Muscle of leg (tissue), 11 donors: ENCODE measurements around the gene MS4A13. TPM values are rescaled to one million over a fixed set of nuclear protein-coding genes. Genes with fewer than 3 reads are reported as not detected.
"Not testable (repeated sequence)": the region's sequence is repeated elsewhere in the genome, so short reads cannot be mapped to it uniquely, and the experiment has no call there.

ENCODE experiments used
- DNase-seq: peaks from one replicate; pipeline ENCODE4 v3.0.0; 2013
- H3K27ac ChIP-seq: one replicate; pipeline ENCODE4 v1.5.1; 2013; ENCODE audit warnings: mild to moderate bottlenecking, low read length, control low read depth
- H3K27me3 ChIP-seq: one replicate; pipeline ENCODE4 v1.6.1; 2013; ENCODE audit warnings: low read length; ENCODE audit not compliant: control insufficient read depth, insufficient read depth
- H3K36me3 ChIP-seq: one replicate; pipeline ENCODE4 v1.6.1; 2013; ENCODE audit warnings: low read length; ENCODE audit not compliant: control insufficient read depth, insufficient read depth
- H3K4me1 ChIP-seq: one replicate; pipeline ENCODE4 v1.6.1; 2013; ENCODE audit warnings: low read length; ENCODE audit not compliant: control insufficient read depth, insufficient read depth
- H3K4me3 ChIP-seq: one replicate; pipeline ENCODE4 v1.5.1; 2013; ENCODE audit warnings: low read length, control low read depth
- H3K9me3 ChIP-seq: replicated peaks from 2 replicates; pipeline ENCODE4 v1.6.1; 2013; ENCODE audit warnings: low read depth, low read length; ENCODE audit not compliant: control insufficient read depth
- WGBS: methylation state at CpG from one replicate; pipeline ENCODE4 v1.1.5; 2013; ENCODE audit warnings: missing lambda C conversion rate; ENCODE audit not compliant: insufficient coverage; 5-methylcytosine and 5-hydroxymethylcytosine counted together
- polyA plus RNA-seq, 8 donors: library from polyadenylated mRNA; unstranded; fragments of 120-200 nt; gene quantifications; one replicate each; pipeline versions ENCODE4 v1.2.1 to v1.2.3, GENCODE V29; 2013; ENCODE audit warnings: inconsistent platforms in 1 of 8, low replicate concordance in 1 of 8; ENCODE audit not compliant: insufficient read length in 8 of 8, insufficient read depth in 1 of 8
- total RNA-seq: library from RNA; stranded (reverse); fragments of 120-200 nt; gene quantifications from one replicate; pipeline ENCODE4 v1.2.4, GENCODE V29; 2013

The MS4A13 gene
- total and polyA plus RNA-seq, 9 donors, result not detected

DNA sequence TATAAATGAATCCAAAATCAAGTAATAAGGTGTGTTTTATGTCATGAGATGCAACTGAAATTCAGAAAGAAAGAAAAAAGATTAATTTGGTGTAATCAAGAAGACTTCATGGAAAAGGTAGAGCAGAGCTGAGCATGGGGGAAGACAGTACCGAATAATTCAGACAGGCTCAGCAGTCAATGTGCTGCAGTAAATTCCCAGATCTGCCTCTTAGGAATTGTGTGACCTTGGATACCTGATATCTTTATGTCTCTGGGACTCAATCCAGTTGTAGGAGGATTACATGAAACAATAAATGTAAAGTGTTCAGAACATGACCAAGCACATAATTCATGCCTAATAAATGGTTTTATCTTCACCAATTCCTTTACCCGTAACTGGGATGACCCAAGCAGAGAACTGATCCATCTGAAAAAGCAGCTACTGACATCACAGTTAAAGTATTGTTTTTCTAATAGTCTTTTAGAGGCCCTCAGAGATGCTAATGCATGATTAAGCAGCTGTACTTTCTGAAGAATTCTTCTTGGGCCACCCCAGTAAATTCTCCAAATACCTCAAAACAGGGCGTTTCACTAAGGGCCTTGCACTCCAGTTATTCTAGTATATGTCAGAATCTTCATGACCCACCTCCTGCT is 14.8 kb upstream of the MS4A13 start:
- H3K9me3 ChIP-seq, result no peaks in the 10 kb centered on the region
- H3K36me3 ChIP-seq, result no peaks in the 10 kb centered on the region
- peak; percentile 19 for DNase-seq
- H3K27me3 ChIP-seq, result no peaks in the 10 kb centered on the region
- no peak overlapping the region for H3K27ac ChIP-seq
- H3K4me1 ChIP-seq, result no peaks in the 10 kb centered on the region
- H3K4me3 ChIP-seq, result no peak overlapping the region
- 36% methylated on average over 2 of the region's 3 CpGs for WGBS

DNA sequence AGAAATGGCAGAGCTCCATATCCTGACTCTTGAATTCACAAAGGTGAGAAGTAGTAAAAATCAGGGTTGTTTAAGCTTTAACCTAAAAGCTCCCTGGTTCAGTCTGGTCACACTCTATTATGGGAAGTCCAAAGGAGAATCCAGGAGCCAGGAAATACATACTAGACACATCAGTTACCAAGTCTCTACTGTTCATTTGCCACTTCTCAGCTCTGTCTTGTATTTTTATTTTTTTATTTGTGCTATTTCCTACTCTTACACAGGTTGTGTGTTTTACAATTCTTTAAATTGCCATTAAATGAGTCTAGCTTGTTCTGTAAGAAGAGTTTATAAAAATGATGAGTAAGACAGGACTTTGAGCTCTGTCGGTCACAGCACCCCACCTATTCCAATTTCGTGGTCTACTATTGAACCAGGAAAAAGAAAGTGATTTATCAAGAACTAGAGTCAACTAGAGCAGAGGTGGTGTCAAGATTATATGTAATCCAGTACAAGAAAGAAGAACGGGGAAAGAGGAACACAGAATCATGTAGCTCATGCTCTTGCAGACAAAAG is 12.9 kb upstream of the MS4A13 start:
- Histone ChIP-seq H3K9me3 (no peaks in the 10 kb centered on the region), H3K27me3 (no peaks in the 10 kb centered on the region), H3K27ac (no peak overlapping the region), H3K36me3 (no peaks in the 10 kb centered on the region), H3K4me3 (no peak overlapping the region), H3K4me1 (no peaks in the 10 kb centered on the region)
- WGBS, result no CpG with 5 or more reads among the region's 3 CpGs
- DNase-seq, result no peak

DNA sequence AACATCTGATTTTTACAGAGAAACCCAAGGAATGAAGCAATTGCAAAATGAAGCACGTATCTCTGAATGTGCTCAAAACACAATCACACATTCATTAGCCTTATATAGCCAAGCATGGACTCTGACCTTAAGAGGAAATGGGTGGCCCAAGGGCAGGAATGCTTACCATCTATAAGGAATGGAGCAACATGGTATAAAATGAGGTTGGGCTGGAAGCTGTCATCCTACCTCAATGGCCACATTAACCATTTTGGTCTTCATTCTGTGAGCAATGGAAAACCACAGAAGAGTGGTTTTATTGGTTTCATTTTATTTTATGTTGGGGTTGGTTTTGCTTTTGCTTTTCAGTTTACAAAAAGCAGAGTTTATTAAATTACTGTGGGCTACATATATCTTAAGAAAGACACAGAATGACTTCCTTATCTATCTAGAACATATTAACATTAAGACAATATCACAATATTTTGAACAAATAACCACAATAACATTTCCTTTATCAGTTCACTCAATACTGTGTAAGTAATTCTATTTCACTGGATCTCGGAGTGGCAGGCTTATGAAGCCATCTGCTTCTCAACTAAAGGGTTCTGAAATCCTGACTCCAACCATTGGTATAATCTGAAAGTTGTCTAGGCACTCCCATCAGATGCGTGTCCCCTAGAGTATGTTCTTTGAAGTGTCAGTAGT is 10.8 kb upstream of the MS4A13 start:
- H3K36me3 ChIP-seq, result no peaks in the 10 kb centered on the region
- no peak overlapping the region for H3K27ac ChIP-seq
- H3K27me3 ChIP-seq, result no peaks in the 10 kb centered on the region
- H3K9me3 ChIP-seq, result no peaks in the 10 kb centered on the region
- no peak for DNase-seq
- H3K4me1 ChIP-seq, result no peaks in the 10 kb centered on the region
- no CpG with 5 or more reads among the region's 3 CpGs for WGBS
- H3K4me3 ChIP-seq, result no peak overlapping the region

DNA sequence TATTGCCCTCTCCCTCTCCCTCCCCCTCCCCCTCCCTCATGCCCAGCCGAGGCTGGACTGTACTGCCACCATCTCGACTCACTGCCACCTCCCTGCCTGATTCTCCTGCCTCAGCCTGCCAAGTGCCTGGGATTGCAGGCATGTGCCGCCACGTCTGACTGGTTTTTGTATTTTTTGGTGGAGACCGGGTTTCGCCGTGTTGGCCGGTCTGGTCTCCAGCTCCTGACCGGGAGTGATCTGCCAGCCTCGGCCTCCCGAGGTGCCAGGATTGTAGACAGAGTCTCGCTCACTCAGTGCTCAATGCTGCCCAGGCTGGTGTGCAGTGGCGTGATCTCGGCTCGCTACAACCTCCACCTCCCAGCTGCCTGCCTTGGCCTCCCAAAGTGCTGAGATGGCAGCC is 5.6 kb upstream of the MS4A13 start:
- H3K9me3 ChIP-seq, H3K4me3 ChIP-seq, H3K27ac ChIP-seq, H3K36me3 ChIP-seq, H3K4me1 ChIP-seq, H3K27me3 ChIP-seq, DNase-seq: not testable (repeated sequence)
- WGBS, result 82% methylated on average over 10 of the region's 15 CpGs

DNA sequence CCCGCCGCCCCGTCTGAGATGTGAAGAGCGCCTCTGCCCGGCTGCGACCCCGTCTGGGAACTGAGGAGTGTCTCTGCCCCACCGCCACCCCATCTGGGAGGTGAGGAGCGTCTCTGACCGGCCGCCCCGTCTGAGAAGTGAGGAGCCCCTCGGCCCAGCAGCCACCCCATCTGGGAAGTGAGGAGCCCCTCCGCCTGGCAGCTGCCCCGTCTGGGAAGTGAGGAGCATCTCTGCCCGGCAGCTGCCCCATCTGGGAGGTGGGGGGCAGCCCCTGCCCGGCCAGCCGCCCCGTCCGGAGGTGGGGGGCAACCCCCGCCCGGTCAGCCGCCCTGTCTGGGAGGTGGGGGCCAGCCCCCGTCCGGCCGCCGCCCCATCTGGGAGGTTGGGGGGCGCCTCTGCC is 5.0 kb upstream of the MS4A13 start:
- not testable (repeated sequence) for H3K36me3 ChIP-seq, H3K4me1 ChIP-seq, H3K9me3 ChIP-seq, H3K4me3 ChIP-seq, DNase-seq, H3K27me3 ChIP-seq, H3K27ac ChIP-seq
- WGBS, result 97% methylated on average over 11 of the region's 28 CpGs

DNA sequence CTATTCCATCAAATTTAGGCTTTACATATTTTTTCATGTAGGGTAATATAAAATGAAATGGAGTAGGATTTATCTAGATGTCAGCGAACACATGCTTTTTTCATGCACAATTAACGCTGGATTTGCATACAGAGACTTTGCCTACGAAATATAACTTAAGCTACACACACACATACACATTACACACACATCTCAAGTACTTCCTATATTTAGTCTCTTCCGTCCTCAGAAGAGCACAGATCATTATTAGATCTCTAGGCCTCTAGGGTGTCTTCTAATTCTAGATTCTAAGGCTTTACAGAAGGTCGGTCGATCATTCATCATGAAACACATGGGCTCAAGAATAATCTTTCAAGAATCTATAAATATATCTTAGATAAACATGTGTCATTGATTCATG is 3.8 kb upstream of the MS4A13 start:
- Histone ChIP-seq H3K9me3 (no peaks in the 10 kb centered on the region), H3K4me1 (peaks cover 6% of the 10 kb centered on the region), H3K36me3 (no peaks in the 10 kb centered on the region), H3K27ac (no peak overlapping the region), H3K27me3 (no peaks in the 10 kb centered on the region), H3K4me3 (no peak overlapping the region)
- DNase-seq, result peak; percentile 13
- 80% methylated on average over 1 of the region's 6 CpGs for WGBS

DNA sequence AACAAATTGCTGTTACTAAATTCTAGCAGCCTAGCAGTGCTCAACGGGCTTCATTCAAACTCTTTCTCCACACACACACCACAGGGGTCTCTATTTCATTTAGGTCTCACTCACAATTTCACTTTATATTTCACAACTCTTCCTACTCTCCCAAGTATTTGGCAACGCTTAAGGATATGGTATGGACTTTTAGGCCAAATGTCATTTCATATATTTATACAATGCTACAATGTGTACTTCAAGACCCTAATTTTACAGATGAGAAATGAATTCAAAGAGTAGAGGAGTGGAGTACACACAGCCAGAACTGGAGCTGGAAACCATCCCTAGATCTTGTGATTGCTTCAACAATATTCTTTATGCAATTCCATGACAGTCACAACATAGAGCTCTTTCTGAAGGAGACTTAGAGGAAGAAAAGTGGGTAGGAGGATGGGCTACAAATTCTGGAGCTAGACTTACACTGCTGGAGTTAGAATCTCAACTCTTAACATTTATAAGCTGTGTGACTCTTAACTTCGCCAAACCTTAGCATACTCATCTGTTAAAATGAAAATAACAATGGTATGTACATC is 2.5 kb upstream of the MS4A13 start:
- Histone ChIP-seq H3K27ac (no peak overlapping the region), H3K4me1 (peaks cover 6% of the 10 kb centered on the region), H3K27me3 (no peaks in the 10 kb centered on the region), H3K9me3 (no peaks in the 10 kb centered on the region), H3K4me3 (no peak overlapping the region), H3K36me3 (no peaks in the 10 kb centered on the region)
- 43% methylated on average over 1 of the region's 3 CpGs for WGBS
- peak; percentile 69 for DNase-seq

DNA sequence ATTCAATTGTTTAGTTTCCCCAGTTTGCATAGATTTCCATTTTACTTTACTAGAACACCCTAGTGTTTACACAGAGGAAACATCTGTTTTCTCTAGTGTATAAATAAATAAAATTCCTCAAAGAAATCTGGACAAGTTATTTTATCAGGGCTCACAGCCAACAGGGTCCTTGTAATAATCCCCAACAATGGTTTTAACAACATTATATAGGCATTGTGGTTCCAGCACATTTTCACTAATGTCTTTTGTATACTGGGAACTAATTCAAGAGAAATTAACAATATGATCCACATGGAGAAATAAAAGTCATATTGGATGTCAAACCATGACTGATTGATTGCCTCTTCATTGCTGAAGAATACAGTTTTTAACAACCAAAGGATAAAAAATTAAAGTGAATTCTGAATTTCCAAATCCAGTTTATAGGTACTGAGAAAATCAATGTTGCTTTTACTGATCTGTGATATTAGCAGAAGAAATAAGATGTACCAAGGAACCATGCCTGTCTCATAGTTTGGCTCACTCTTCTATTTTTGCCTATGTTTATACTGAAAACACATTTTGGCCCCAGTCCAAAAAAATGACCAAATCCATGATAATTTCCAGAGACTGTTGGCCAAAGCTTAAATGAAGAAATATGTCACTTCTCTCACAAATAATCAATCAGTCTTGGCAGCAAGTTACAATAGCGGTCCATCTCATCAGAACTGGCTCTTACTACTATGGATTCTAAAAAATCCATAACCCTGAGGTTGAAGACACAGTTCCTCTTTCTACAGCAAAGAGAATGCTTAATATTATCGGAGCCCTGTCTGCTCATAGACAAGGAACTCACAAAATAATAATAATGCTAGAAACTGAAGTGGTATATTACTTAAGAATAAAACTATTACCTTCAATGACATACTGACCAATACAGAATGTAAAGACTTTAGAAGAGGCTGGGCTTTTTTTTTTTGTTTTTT is 1.4 kb upstream of the MS4A13 start:
- 20% methylated on average over 1 of the region's 2 CpGs for WGBS
- peak; percentile 86 for DNase-seq
- H3K4me3 ChIP-seq, result no peak overlapping the region
- no peaks in the 10 kb centered on the region for H3K9me3 ChIP-seq
- H3K4me1 ChIP-seq, result peaks cover 6% of the 10 kb centered on the region
- no peaks in the 10 kb centered on the region for H3K27me3 ChIP-seq
- H3K27ac ChIP-seq, result no peak overlapping the region
- H3K36me3 ChIP-seq, result no peaks in the 10 kb centered on the region

DNA sequence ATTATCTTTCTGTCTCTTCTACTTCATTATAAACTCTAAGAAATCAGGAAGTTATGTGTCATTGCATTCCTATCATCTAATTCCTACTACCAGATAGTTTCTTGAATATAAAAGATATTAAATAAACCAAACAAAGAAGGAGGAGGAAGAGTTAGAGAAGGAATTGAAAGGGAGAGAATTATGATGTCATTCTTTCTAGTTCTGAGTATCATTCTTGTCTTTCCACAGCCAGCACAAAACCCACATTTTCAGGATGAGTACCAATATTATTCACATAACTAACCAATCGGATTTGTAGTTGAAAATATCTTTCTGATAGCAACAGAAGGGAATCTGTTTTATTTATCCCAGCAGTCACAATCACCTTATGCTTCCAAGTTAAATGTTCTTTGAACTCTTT is 13.3 kb downstream of the MS4A13 start:
- DNase-seq, result no peak
- Histone ChIP-seq H3K36me3 (no peaks in the 10 kb centered on the region), H3K27ac (no peak overlapping the region), H3K27me3 (no peaks in the 10 kb centered on the region), H3K4me1 (no peaks in the 10 kb centered on the region), H3K9me3 (no peaks in the 10 kb centered on the region), H3K4me3 (no peak overlapping the region)
- WGBS, result no CpG with 5 or more reads among the region's 1 CpG

DNA sequence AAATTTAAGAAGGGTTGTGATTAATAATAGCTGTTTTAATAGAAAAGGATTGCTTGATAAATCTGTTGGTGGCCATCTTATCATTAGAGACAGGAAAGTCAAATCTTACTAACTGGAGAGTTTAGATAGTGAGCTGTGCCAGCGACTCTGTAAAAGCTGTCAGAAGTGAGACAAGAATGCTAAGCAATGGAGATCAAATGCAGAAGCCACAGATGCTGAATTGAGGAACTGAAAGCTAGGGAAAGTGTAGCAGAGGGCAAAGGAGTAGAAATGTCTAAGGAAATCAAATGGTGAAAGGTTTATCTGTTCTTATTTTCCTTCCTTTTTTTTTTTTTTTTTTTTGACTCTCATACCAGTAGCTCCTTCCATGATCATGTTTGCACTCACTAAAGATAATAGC is 13.7 kb downstream of the MS4A13 start:
- H3K4me1 ChIP-seq, result no peaks in the 10 kb centered on the region
- H3K36me3 ChIP-seq, result no peaks in the 10 kb centered on the region
- no peaks in the 10 kb centered on the region for H3K9me3 ChIP-seq
- H3K27ac ChIP-seq, result no peak overlapping the region
- DNase-seq, result peak; percentile 57
- 40% methylated on average over 1 of the region's 1 CpG for WGBS
- no peaks in the 10 kb centered on the region for H3K27me3 ChIP-seq
- H3K4me3 ChIP-seq, result no peak overlapping the region
